Prostate gland (tissue), 2 donors: ENCODE results near the gene LMF2. TPM values are rescaled to one million over a fixed set of nuclear protein-coding genes. Genes with fewer than 3 reads are reported as not detected.

Experiments used
- DNase-seq: peaks from one replicate; pipeline ENCODE4 v3.0.0-alpha.2; 2019; ENCODE audit warnings: low spot score
- H3K27ac ChIP-seq, 2 donors: fragments of 200-600 bp; sonication (generic); 2 replicates each; pipeline ENCODE4 v1.5.1; 2017 to 2019
- H3K27me3 ChIP-seq: fragments of 200-600 bp; sonication (generic); replicated peaks from 2 replicates; pipeline ENCODE4 v1.5.1; 2019; ENCODE audit not compliant: insufficient read depth
- H3K36me3 ChIP-seq, 2 donors: fragments of 200-600 bp; sonication (generic); 1 replicate in 1 of 2; 2 replicates in 1 of 2; pipeline versions ENCODE4 v1.5.1 to v1.8.1; 2017 to 2019
- H3K4me1 ChIP-seq: fragments of 200-600 bp; sonication (generic); replicated peaks from 2 replicates; pipeline ENCODE4 v1.5.1; 2019
- H3K4me3 ChIP-seq, 2 donors: fragments of 200-600 bp; sonication (generic); 2 replicates each; pipeline ENCODE4 v1.5.1; 2017 to 2019
- H3K9me3 ChIP-seq: fragments of 200-600 bp; sonication (generic); 2 replicates; pipeline ENCODE4 v1.5.1; 2017
- CTCF ChIP-seq, 4 experiments: fragments of 200-600 bp in 2 of 4; fragments of 450-650 bp in 2 of 4; sonication (generic) in 2 of 4; IDR thresholded peaks; 1 replicate in 3 of 4; 2 replicates in 1 of 4; pipeline ENCODE4 v1.5.1; 2016 to 2019; ENCODE audit warnings: antibody characterized with exemption in 4 of 4, mild to moderate bottlenecking in 2 of 4, moderate library complexity in 2 of 4
- POLR2A ChIP-seq: fragments of 450-650 bp; IDR thresholded peaks from one replicate; pipeline ENCODE4 v1.6.1; 2016; ENCODE audit warnings: antibody characterized with exemption, mild to moderate bottlenecking
- POLR2AphosphoS5 ChIP-seq: sonication (generic); formaldehyde crosslinking; IDR thresholded peaks from one replicate; pipeline ENCODE4 v1.6.1; 2017; ENCODE audit warnings: antibody characterized with exemption
- WGBS: methylation state at CpG from one replicate; pipeline ENCODE4 v1.1.5; 2018; 5-methylcytosine and 5-hydroxymethylcytosine counted together
- intact Hi-C: fragments of 100-400 bp; cut with DNase I; formaldehyde crosslinking; loops from one replicate; pipeline ENCODE4 v1.14.2; 2022
- total RNA-seq, 2 donors: library from RNA; depleted of rRNA; stranded (reverse); fragments of >200 nt; gene quantifications; one replicate each; pipeline ENCODE4 v1.1.0, GENCODE V29; 2016

The LMF2 gene
- total RNA-seq, 2 donors from 2014 or later = 76.6 to 94.3 TPM

- no peak for DNase-seq
Measured at GRCh38 chr22:50490531-50491308, 16.8 kb downstream of the LMF2 start.

GRCh38 chr22:50489363-50490243 is 17.9 kb downstream of the LMF2 start:
- H3K27ac ChIP-seq = no peak overlapping the region
- no peaks in the 10 kb centered on the region for H3K27me3 ChIP-seq
- no peaks in the 10 kb centered on the region for H3K9me3 ChIP-seq
- intact Hi-C loops = no loop called here
- no peaks in the 10 kb centered on the region for H3K36me3 ChIP-seq
- 83% methylated on average over 30 of the region's 31 CpGs for WGBS
- TF ChIP-seq CTCF (IDR thresholded peaks at IDR 0.05) = no peak
- no peak for TF ChIP-seq POLR2A
- H3K4me3 ChIP-seq = no peak overlapping the region
- H3K4me1 ChIP-seq = no peaks in the 10 kb centered on the region
- DNase-seq = no peak

More at GRCh38 chr22:50490531-50491308, 16.8 kb downstream of the LMF2 start:
- Histone ChIP-seq H3K4me1 (no peaks in the 10 kb centered on the region), H3K9me3 (no peaks in the 10 kb centered on the region), H3K27ac (no peak overlapping the region), H3K36me3 (no peaks in the 10 kb centered on the region), H3K27me3 (no peaks in the 10 kb centered on the region), H3K4me3 (no peak overlapping the region)
- 54% methylated on average over 27 of the region's 27 CpGs for WGBS
- intact Hi-C loops = no loop called here
- TF ChIP-seq POLR2A (no peak), CTCF (IDR thresholded peaks at IDR 0.05) (no peak), POLR2AphosphoS5 (no peak)

GRCh38 chr22:50488886-50489285 is 18.6 kb downstream of the LMF2 start:
- H3K27ac ChIP-seq = no peak overlapping the region
- no peaks in the 10 kb centered on the region for H3K4me1 ChIP-seq
- intact Hi-C loops = no loop called here
- TF ChIP-seq POLR2AphosphoS5 (no peak), POLR2A (no peak), CTCF (IDR thresholded peaks at IDR 0.05) (no peak)
- no peaks in the 10 kb centered on the region for H3K9me3 ChIP-seq
- no peak overlapping the region for H3K4me3 ChIP-seq
- 72% methylated on average over 19 of the region's 19 CpGs for WGBS
- H3K36me3 ChIP-seq = no peaks in the 10 kb centered on the region
- DNase-seq = no peak
- no peaks in the 10 kb centered on the region for H3K27me3 ChIP-seq

GRCh38 chr22:50488006-50488677 is 19.4 kb downstream of the LMF2 start:
- WGBS = 71% methylated on average over 17 of the region's 18 CpGs
- no peak overlapping the region for H3K27ac ChIP-seq
- no peaks in the 10 kb centered on the region for H3K9me3 ChIP-seq
- H3K4me1 ChIP-seq = no peaks in the 10 kb centered on the region
- no peak overlapping the region for H3K4me3 ChIP-seq
- intact Hi-C loops = no loop called here
- TF ChIP-seq POLR2AphosphoS5 (no peak), CTCF (IDR thresholded peaks at IDR 0.05) (no peak), POLR2A (no peak)
- no peaks in the 10 kb centered on the region for H3K36me3 ChIP-seq
- H3K27me3 ChIP-seq = no peaks in the 10 kb centered on the region
- no peak for DNase-seq
